ENCODE results near the gene PEX19. TPM values are rescaled to one million over a fixed set of nuclear protein-coding genes. Genes with fewer than 3 reads are reported as not detected.

Gene PEX19
- total RNA-seq, 4 donors from 2014 or later: 61.9 to 151 (median 82.4) TPM

Other genes starting within 250 kb of the PEX19 start
- not detected for gene KCNJ10, start 215.0 kb downstream of the PEX19 start, total RNA-seq
- not detected for gene KCNJ9, start 203.6 kb downstream of the PEX19 start, total RNA-seq
- gene IGSF8, start 186.5 kb downstream of the PEX19 start, total RNA-seq: 10 to 100 TPM in 1 of 4 donors, 1 to 10 TPM in 3; 3.4 to 12.8 (median 8.7) TPM
- gene ATP1A2, start 169.4 kb downstream of the PEX19 start, total RNA-seq: 100 to 1,000 TPM; 281 to 710 (median 413) TPM
- gene ATP1A4, start 133.5 kb downstream of the PEX19 start, total RNA-seq: under 1 TPM in 2 of 4 donors, not detected in 2; 0.07 to 0.47 TPM
- 100 to 1,000 TPM; 255 to 894 (median 358) TPM for gene CASQ1, start 94.6 kb downstream of the PEX19 start, total RNA-seq
- 10 to 100 TPM; 10.5 to 34.7 (median 27.2) TPM for gene PEA15, start 79.7 kb downstream of the PEX19 start, total RNA-seq
- gene DCAF8, start 22.6 kb downstream of the PEX19 start, total RNA-seq: 100 to 1,000 TPM; 170 to 208 (median 196) TPM
- gene COPA, start 58.1 kb upstream of the PEX19 start, total RNA-seq: 100 to 1,000 TPM in 1 of 4 donors, 10 to 100 TPM in 3; 59.0 to 103 (median 85.9) TPM
- 10 to 100 TPM; 29.2 to 59.3 (median 33.2) TPM for gene NCSTN, start 58.2 kb upstream of the PEX19 start, total RNA-seq
- gene NHLH1, start 81.9 kb upstream of the PEX19 start, total RNA-seq: under 1 TPM in 1 of 4 donors, not detected in 3; 0.46 TPM
- 1 to 10 TPM in 1 of 4 donors, under 1 TPM in 2, not detected in 1; 0.26 to 1.2 (median 0.78) TPM for gene VANGL2, start 115.4 kb upstream of the PEX19 start, total RNA-seq
- 1 to 10 TPM in 1 of 4 donors, under 1 TPM in 1, not detected in 2; 0.19 to 2.3 TPM for gene SLAMF6, start 238.1 kb upstream of the PEX19 start, total RNA-seq